Uterus (tissue), 4 donors: Measurements from ENCODE around the gene XYLT1. TPM values are rescaled to one million over a fixed set of nuclear protein-coding genes. Genes with fewer than 3 reads are reported as not detected.

Experiments used
- DNase-seq, 2 donors: peaks; one replicate each; pipeline ENCODE4 v3.0.0-alpha.2; 2019 to 2020
- H3K27ac ChIP-seq, 2 donors: fragments of 200-600 bp; sonication (generic); 1 replicate in 1 of 2; 2 replicates in 1 of 2; pipeline ENCODE4 v1.5.1; 2016 to 2018
- H3K27me3 ChIP-seq, 2 donors: fragments of 200-600 bp; sonication (generic); one replicate each; pipeline ENCODE4 v1.5.1; 2018 to 2019; ENCODE audit warnings: control low read depth in 1 of 2
- H3K36me3 ChIP-seq, 2 donors: fragments of 200-600 bp; sonication (generic); one replicate each; pipeline ENCODE4 v1.5.1; 2019; ENCODE audit warnings: control low read depth in 1 of 2
- H3K4me1 ChIP-seq, 2 donors: fragments of 200-600 bp; sonication (generic); one replicate each; pipeline ENCODE4 v1.5.1; 2018 to 2019; ENCODE audit warnings: control low read depth in 1 of 2
- H3K4me3 ChIP-seq, 2 donors: fragments of 200-600 bp; sonication (generic); 1 replicate in 1 of 2; 2 replicates in 1 of 2; pipeline ENCODE4 v1.5.1; 2018 to 2019; ENCODE audit warnings: mild to moderate bottlenecking in 1 of 2
- H3K9me3 ChIP-seq, 2 donors: fragments of 200-600 bp; sonication (generic); one replicate each; pipeline ENCODE4 v1.5.1; 2019; ENCODE audit warnings: control low read depth in 1 of 2
- CTCF ChIP-seq, 4 experiments: fragments of 200-600 bp in 2 of 4; fragments of 450-650 bp in 2 of 4; sonication (generic) in 2 of 4; IDR thresholded peaks; one replicate each; pipeline ENCODE4 v1.5.1; 2016 to 2019; ENCODE audit warnings: antibody characterized with exemption in 4 of 4, mild to moderate bottlenecking in 2 of 4, moderate library complexity in 1 of 4
- POLR2A ChIP-seq, 2 donors: fragments of 450-650 bp; IDR thresholded peaks; one replicate each; pipeline ENCODE4 v1.6.1; 2016; ENCODE audit warnings: antibody characterized with exemption in 2 of 2, mild to moderate bottlenecking in 1 of 2, moderate library complexity in 1 of 2
- intact Hi-C: fragments of 100-400 bp; cut with DNase I; formaldehyde crosslinking; loops from one replicate; pipeline ENCODE4 v1.15.1; 2023; ENCODE audit warnings: low total_unique reads
- total RNA-seq, 4 donors: library from RNA; depleted of rRNA in 3 of 4; stranded (reverse); fragments of >200 nt in 3 of 4; gene quantifications; one replicate each; pipeline versions ENCODE4 v1.1.0 to v1.2.4, GENCODE V29; 2014 to 2023
- donor health status: DM: yes; HTN: yes; CAD: no.

Gene XYLT1
- total RNA-seq, 4 donors from 2014 or later = 1.5 to 42.2 (median 15.7) TPM

GRCh38 chr16:17457997-17458396, 12.8 kb downstream of the XYLT1 start:
- Histone ChIP-seq H3K36me3 (no peaks in the 10 kb centered on the region), H3K4me3 (no peak overlapping the region), H3K4me1 (no peaks in the 10 kb centered on the region), H3K27me3 (no peaks in the 10 kb centered on the region), H3K9me3 (no peaks in the 10 kb centered on the region), H3K27ac (no peak overlapping the region)
- TF ChIP-seq POLR2A (IDR thresholded peaks at IDR 0.05) = no peak
- TF ChIP-seq CTCF (IDR thresholded peaks at IDR 0.05) = no peak
- intact Hi-C loops = no loop called here
- DNase-seq = no peak

GRCh38 chr16:17457513-17457912, 13.2 kb downstream of the XYLT1 start:
- intact Hi-C loops = no loop called here
- Histone ChIP-seq H3K9me3 (no peaks in the 10 kb centered on the region), H3K27me3 (no peaks in the 10 kb centered on the region), H3K36me3 (no peaks in the 10 kb centered on the region), H3K4me3 (no peak overlapping the region), H3K27ac (no peak overlapping the region), H3K4me1 (no peaks in the 10 kb centered on the region)
- TF ChIP-seq CTCF (IDR thresholded peaks at IDR 0.05) (no peak), POLR2A (IDR thresholded peaks at IDR 0.05) (no peak)
- no peak for DNase-seq

GRCh38 chr16:17454162-17454730, 16.5 kb downstream of the XYLT1 start:
- no peaks in the 10 kb centered on the region for H3K4me1 ChIP-seq
- DNase-seq = no peak
- intact Hi-C loops = no loop called here
- H3K4me3 ChIP-seq = no peak overlapping the region
- H3K27me3 ChIP-seq = no peaks in the 10 kb centered on the region
- H3K9me3 ChIP-seq = no peaks in the 10 kb centered on the region
- no peaks in the 10 kb centered on the region for H3K36me3 ChIP-seq
- TF ChIP-seq CTCF (IDR thresholded peaks at IDR 0.05) (no peak), POLR2A (IDR thresholded peaks at IDR 0.05) (no peak)
- no peak overlapping the region for H3K27ac ChIP-seq

- no peak for TF ChIP-seq POLR2A (IDR thresholded peaks at IDR 0.05)
- TF ChIP-seq CTCF (IDR thresholded peaks at IDR 0.05) = no peak
- Histone ChIP-seq H3K36me3 (no peaks in the 10 kb centered on the region), H3K4me3 (no peak overlapping the region), H3K4me1 (no peaks in the 10 kb centered on the region), H3K9me3 (no peaks in the 10 kb centered on the region), H3K27ac (no peak overlapping the region), H3K27me3 (no peaks in the 10 kb centered on the region)
- intact Hi-C loops = no loop called here
- no peak for DNase-seq
Measured at GRCh38 chr16:17453364-17454038, 17.3 kb downstream of the XYLT1 start.

GRCh38 chr16:17452922-17453321, 17.8 kb downstream of the XYLT1 start:
- TF ChIP-seq CTCF (IDR thresholded peaks at IDR 0.05) = no peak
- no peak for TF ChIP-seq POLR2A (IDR thresholded peaks at IDR 0.05)
- H3K27ac ChIP-seq = no peak overlapping the region
- intact Hi-C loops = no loop called here
- no peak for DNase-seq
- H3K4me3 ChIP-seq = no peak overlapping the region
- no peaks in the 10 kb centered on the region for H3K4me1 ChIP-seq
- no peaks in the 10 kb centered on the region for H3K9me3 ChIP-seq
- H3K27me3 ChIP-seq = no peaks in the 10 kb centered on the region
- no peaks in the 10 kb centered on the region for H3K36me3 ChIP-seq
